RWPE2 (cell line): ENCODE measurements around the gene PACS1.
A peak's percentile ranks its signal among the peaks of the same experiment; 100 is the strongest.
"Not testable (repeated sequence)": the region's sequence is repeated elsewhere in the genome, so short reads cannot be mapped to it uniquely, and the experiment has no call there.

Experiments used
- ATAC-seq: fragments of 200-7000 bp; cut with Tn5 transposase; 3 replicates; pipeline ENCODE4 v1.9.1; 2021; ENCODE audit warnings: low read depth
- DNase-seq: peaks from one replicate; pipeline ENCODE4 v3.0.0-alpha.2; 2020; ENCODE audit warnings: low spot score
- H3K27ac ChIP-seq: fragments of 450-650 bp; 2 replicates; pipeline ENCODE4 v1.5.1; 2017; ENCODE audit warnings: mild to moderate bottlenecking; ENCODE audit not compliant: poor library complexity, severe bottlenecking
- H3K27me3 ChIP-seq: fragments of 250-450 bp; sonication (Bioruptor Pico); 2 replicates; pipeline ENCODE4 v1.5.1; 2021; ENCODE audit warnings: mild to moderate bottlenecking, moderate library complexity; ENCODE audit not compliant: insufficient read depth, poor library complexity, severe bottlenecking
- H3K36me3 ChIP-seq: fragments of 250-450 bp; sonication (Bioruptor Pico); 2 replicates; pipeline ENCODE4 v1.5.1; 2020; ENCODE audit warnings: low read depth, mild to moderate bottlenecking, moderate library complexity
- H3K4me1 ChIP-seq: fragments of 250-450 bp; sonication (Bioruptor Pico); 2 replicates; pipeline ENCODE4 v1.5.1; 2021; ENCODE audit warnings: mild to moderate bottlenecking, moderate library complexity; ENCODE audit not compliant: insufficient read depth, poor library complexity, severe bottlenecking
- H3K4me3 ChIP-seq: fragments of 250-450 bp; sonication (Bioruptor Pico); 2 replicates; pipeline ENCODE4 v1.5.1; 2021; ENCODE audit warnings: mild to moderate bottlenecking, moderate library complexity; ENCODE audit not compliant: severe bottlenecking
- H3K9me3 ChIP-seq: fragments of 250-450 bp; sonication (Bioruptor Pico); 2 replicates; pipeline ENCODE4 v1.5.1; 2021; ENCODE audit warnings: mild to moderate bottlenecking, moderate library complexity; ENCODE audit not compliant: severe bottlenecking
- CTCF ChIP-seq: fragments of 450-650 bp; IDR thresholded peaks from one replicate; pipeline ENCODE4 v1.5.1; 2017; ENCODE audit warnings: mild to moderate bottlenecking, moderate library complexity; ENCODE audit not compliant: poor library complexity, severe bottlenecking

PACS1 gene

GRCh38 chr11:66112601-66113499 lies 42.8 kb downstream of the PACS1 start:
- H3K4me1 ChIP-seq: peaks cover 59% of the 10 kb centered on the region
- H3K9me3 ChIP-seq: no peaks in the 10 kb centered on the region
- peak; percentile 85 for ATAC-seq
- H3K27me3 ChIP-seq: no peaks in the 10 kb centered on the region
- DNase-seq: no peak
- H3K27ac ChIP-seq: peak overlapping the region; percentile 98
- TF ChIP-seq CTCF: no peak
- H3K4me3 ChIP-seq: no peak overlapping the region
- H3K36me3 ChIP-seq: no peaks in the 10 kb centered on the region; the same call in 1 of the 2 replicates

- DNase-seq, ATAC-seq, H3K4me3 ChIP-seq, H3K9me3 ChIP-seq, H3K36me3 ChIP-seq, H3K27me3 ChIP-seq: not testable (repeated sequence)
- Histone ChIP-seq H3K27ac (peak overlapping the region; percentile 98), H3K4me1 (peaks cover 74% of the 10 kb centered on the region)
These were observed 44.9 kb downstream of the PACS1 start for GRCh38 chr11:66114957-66115356.

GRCh38 chr11:66115638-66116301 lies 45.7 kb downstream of the PACS1 start:
- DNase-seq (no peak), ATAC-seq (no peak)
- peak overlapping the region; percentile 98 for H3K27ac ChIP-seq
- H3K4me3 ChIP-seq: no peak overlapping the region
- no peaks in the 10 kb centered on the region for H3K9me3 ChIP-seq
- peaks cover 76% of the 10 kb centered on the region for H3K4me1 ChIP-seq
- no peaks in the 10 kb centered on the region; the same call in 1 of the 2 replicates for H3K36me3 ChIP-seq
- TF ChIP-seq CTCF: no peak
- H3K27me3 ChIP-seq: no peaks in the 10 kb centered on the region

- peak overlapping the region; percentile 98 for H3K27ac ChIP-seq
- H3K36me3 ChIP-seq: no peaks in the 10 kb centered on the region
- no peaks in the 10 kb centered on the region for H3K27me3 ChIP-seq
- no peak overlapping the region for H3K4me3 ChIP-seq
- peaks cover 66% of the 10 kb centered on the region for H3K4me1 ChIP-seq
- DNase-seq (no peak), ATAC-seq (no peak)
- TF ChIP-seq CTCF: no peak
- H3K9me3 ChIP-seq: no peaks in the 10 kb centered on the region
These were observed 46.7 kb downstream of the PACS1 start for GRCh38 chr11:66116576-66117361.

- Histone ChIP-seq H3K4me1 (peaks cover 47% of the 10 kb centered on the region), H3K27ac (peak overlapping the region; percentile 98), H3K27me3 (no peaks in the 10 kb centered on the region), H3K4me3 (no peak overlapping the region), H3K36me3 (no peaks in the 10 kb centered on the region), H3K9me3 (no peaks in the 10 kb centered on the region)
- ATAC-seq: no peak
- no peak for DNase-seq
- no peak for TF ChIP-seq CTCF
These were observed 48.8 kb downstream of the PACS1 start for GRCh38 chr11:66118847-66119246.
